Measurements from ENCODE around the gene ADAMTS6.

GRCh38 chr5:65363499-65363898 lies 118.2 kb downstream of the ADAMTS6 start:
- TF ChIP-seq POLR2A (IDR thresholded peaks at IDR 0.05) (no peak), CTCF (IDR thresholded peaks at IDR 0.05 in 4 of 5, conservative IDR thresholded peaks at IDR 0.05 in 1 of 5) (no peak)
